Breast epithelium (tissue), 3 donors: ENCODE results near the gene PHRF1.

ENCODE experiments used
- POLR2A ChIP-seq: fragments of 450-650 bp; IDR thresholded peaks from one replicate; pipeline ENCODE4 v1.6.1; 2016; ENCODE audit warnings: antibody characterized with exemption, mild to moderate bottlenecking, moderate library complexity
- POLR2AphosphoS5 ChIP-seq, 3 donors: sonication (generic); formaldehyde crosslinking; IDR thresholded peaks; one replicate each; pipeline ENCODE4 v1.6.1; 2017; ENCODE audit warnings: antibody characterized with exemption in 3 of 3
- TF ChIP-seq, protein P1 (sequence below), 3 donors: fragments of 450-650 bp; IDR thresholded peaks; one replicate each; pipeline ENCODE4 v1.5.1; 2016 to 2017; ENCODE audit warnings: antibody characterized with exemption in 3 of 3, mild to moderate bottlenecking in 3 of 3, moderate library complexity in 3 of 3

GRCh38 chr11:645536-645935, 69.3 kb downstream of the PHRF1 start:
- TF ChIP-seq, protein P1, sequence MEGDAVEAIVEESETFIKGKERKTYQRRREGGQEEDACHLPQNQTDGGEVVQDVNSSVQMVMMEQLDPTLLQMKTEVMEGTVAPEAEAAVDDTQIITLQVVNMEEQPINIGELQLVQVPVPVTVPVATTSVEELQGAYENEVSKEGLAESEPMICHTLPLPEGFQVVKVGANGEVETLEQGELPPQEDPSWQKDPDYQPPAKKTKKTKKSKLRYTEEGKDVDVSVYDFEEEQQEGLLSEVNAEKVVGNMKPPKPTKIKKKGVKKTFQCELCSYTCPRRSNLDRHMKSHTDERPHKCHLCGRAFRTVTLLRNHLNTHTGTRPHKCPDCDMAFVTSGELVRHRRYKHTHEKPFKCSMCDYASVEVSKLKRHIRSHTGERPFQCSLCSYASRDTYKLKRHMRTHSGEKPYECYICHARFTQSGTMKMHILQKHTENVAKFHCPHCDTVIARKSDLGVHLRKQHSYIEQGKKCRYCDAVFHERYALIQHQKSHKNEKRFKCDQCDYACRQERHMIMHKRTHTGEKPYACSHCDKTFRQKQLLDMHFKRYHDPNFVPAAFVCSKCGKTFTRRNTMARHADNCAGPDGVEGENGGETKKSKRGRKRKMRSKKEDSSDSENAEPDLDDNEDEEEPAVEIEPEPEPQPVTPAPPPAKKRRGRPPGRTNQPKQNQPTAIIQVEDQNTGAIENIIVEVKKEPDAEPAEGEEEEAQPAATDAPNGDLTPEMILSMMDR (IDR thresholded peaks at IDR 0.05), result no peak
- TF ChIP-seq POLR2AphosphoS5 (IDR thresholded peaks at IDR 0.05) (no peak), POLR2A (no peak)
